ENCODE results near the gene MAP4K1.
A peak's percentile ranks its signal among the peaks of the same experiment; 100 is the strongest.
"Not testable (repeated sequence)": the region's sequence is repeated elsewhere in the genome, so short reads cannot be mapped to it uniquely, and the experiment has no call there.

Gene MAP4K1

DNA sequence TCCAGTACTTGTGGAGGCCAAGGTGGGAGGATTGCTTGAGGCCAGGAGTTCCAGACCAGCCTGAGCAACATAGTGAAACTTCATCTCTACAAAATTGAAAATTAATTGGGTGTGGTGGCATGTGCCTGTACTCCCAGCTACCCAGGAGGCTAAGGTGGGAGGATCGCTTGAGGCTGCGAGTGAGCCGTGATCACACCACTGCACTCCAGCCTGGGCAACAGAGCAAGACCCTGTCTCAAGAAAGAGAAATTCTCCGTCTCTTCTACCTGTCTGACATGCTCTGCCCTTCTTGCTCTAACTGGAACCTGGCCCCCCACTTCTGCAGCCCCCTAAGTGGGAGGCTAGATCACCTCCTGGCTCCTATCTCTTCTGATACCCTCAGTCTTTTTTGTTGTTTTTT lies 8.6 kb upstream of the MAP4K1 start:
- no peak for DNase-seq (ENCODE audit: low read depth, low spot score)

DNA sequence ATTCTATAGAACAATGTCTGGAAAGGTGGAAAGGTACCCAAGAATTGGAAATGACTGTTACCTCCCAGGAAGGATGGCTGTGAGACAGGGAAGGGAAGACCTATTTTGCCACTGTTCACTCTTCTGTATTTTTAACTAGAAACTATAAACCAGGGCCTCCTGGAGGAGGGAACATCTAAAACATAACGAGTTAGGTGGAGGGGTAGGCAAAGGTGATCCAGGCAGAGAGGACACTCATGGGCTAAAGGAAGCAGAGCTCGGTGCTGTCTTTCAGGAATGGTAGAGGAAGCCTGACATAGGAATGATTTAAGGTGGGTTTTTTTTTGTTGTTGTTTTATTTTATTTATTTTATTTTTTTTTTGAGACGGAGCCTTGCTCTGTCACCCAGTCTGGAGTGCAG lies 7.1 kb upstream of the MAP4K1 start:
- DNase-seq (ENCODE audit: low read depth, low spot score), result no peak

DNA sequence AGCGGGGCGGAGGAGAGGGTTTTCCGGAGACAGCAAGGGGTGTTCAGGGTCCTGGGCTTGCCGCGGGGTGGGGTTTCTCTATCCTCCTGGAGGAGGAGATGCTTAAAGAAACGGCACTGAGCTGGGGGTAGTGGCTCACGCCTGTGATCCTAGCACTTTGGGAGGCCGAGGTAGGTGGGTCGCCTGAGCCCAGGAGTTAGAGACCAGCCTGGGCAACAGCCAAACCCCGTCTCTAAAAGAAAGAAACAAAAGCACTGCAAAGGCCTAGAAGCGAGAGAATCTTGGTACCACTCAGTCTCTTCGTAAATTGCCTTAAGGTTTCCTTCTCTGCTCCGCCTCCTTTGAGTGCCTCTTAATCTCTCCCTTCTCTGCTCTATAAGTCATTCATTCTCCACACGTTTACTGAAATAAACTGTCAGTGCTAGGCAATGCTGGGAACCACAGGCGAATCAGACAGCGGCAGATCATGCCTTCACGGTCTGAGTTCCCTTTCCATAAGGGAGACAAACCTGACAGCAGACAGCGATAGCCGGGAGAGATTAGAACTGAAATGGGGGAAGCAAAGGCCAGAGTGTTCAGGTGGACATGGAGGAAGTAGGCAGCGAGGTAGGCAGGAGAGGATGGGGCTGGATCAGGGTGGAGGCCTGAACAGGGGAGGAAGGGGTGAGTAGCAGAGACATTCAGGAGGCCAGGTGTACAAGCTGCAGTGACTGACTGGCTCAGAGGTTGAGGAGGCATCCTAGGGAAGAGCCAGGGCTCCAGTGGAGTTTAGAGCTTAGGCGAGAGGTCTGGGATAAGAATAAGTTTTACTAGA lies 1.8 kb upstream of the MAP4K1 start:
- no peak for DNase-seq (ENCODE audit: low read depth, low spot score)

DNA sequence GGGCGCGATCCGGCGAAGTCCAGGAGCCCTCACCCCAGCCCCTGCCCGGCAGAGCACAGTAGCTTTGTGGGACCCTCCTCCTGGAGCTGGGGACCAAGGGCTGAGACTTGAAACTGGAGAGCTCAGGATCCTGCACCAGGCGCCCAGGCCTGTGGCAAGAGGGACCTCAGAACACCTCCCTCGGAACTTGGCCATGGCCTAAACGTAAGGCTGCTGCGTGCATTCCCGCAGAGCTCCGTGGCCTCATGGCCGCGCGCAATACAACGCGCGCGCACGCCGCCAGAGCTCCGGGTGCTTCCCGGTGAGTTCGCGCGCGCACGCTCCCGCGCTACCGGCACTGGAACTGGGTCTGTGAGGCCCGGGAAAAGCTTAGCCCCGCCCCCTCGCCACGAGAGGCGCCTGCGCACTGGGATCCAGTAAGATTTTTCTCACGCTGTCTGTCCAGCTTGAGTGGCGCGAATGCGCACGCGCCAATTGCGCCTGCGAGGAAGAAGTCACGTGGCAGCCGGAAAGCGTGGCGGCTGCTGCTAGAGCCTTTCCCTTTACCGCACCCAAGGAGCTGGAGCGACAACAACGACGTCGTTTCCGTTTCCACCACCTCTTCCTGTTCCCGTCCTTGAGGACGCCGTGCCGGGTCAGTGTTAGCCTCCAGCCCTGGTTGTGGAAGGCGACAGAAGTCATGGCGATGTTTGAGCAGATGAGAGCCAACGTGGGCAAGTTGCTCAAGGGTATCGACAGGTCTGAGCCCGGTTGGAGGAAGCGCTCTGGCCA lies 1.0 kb upstream of the MAP4K1 start, which contains the start of gene EIF3K:
Gene EIF3K (plus strand): TSS at position 599 of the 771 bp plus-strand sequence. CDS start 81 bp downstream, at position 680.
- DNase-seq (ENCODE audit: low read depth, low spot score), result peak; percentile 100

DNA sequence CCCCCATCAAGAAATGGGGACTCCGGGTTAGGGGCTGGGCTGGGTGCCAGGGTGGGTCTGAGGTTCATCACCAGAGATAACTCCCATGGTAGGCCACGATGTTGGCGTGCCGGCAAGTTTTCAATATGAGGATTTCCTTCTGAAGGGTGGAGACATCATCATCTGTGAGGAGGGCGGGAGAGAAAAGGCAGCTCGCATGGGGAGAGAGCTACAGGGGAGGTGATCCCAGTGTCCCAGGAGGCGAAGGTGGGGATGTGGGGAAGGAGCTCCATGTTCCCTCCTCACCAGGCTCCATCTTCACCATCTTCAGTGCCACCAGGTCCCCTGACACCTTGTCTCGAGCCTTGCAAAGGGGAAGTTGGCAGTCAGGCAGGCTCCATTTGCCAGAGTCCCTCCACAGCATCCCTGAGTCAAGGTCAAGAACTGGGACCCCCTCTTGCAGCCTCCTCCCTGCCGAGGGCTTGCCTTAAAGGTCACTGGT lies 430 bp downstream of the MAP4K1 start:
- DNase-seq (ENCODE audit: low read depth, low spot score), result no peak

DNA sequence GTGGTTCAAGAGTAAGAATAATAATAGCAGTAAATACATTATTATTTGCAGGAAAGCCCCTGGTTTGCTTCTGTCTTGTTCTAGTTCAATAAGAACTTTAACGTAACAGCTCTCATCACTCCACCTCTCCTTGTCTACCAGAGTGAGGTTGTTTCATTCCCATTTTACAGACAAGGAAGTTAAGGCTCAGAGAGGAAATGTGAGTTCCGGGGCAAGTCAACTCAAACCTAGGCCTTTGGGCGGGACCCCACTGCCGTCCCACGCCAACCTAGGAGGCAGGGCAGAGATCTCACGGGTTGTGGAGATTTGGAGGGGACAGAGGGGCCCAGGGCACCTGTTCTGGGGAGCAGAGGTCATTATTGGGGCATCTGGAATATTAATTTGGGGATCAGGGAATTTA lies 1.5 kb downstream of the MAP4K1 start:
- DNase-seq (ENCODE audit: low read depth, low spot score), result no peak

DNA sequence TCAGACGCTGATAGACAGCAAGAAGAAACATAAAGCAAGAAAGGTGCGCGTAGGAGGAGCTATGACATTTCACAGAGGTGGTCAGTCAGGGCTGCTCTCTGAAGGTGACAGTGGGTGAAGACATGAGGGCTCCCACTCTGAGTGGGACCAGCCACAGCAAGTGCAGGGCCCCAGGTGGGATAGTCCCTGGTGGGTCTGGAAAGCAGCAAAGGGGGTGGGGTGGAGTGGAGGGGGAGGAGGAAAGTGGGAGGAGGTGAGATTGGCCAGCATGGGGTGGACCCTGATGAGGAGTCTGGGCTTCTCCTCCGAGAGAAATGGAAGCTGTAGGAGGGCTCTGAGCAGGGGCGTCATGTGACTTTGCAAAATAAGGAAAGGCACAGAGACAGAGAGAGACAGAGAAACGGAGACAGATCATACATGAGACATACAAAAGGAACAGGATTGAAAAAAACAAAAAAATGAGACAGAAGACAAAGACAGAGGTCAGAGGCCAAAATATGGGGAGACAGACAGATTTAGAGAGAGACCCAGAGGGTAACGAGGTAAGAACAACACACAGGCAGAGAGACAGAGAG lies 2.7 kb downstream of the MAP4K1 start:
- DNase-seq (ENCODE audit: low read depth, low spot score), result no peak

DNA sequence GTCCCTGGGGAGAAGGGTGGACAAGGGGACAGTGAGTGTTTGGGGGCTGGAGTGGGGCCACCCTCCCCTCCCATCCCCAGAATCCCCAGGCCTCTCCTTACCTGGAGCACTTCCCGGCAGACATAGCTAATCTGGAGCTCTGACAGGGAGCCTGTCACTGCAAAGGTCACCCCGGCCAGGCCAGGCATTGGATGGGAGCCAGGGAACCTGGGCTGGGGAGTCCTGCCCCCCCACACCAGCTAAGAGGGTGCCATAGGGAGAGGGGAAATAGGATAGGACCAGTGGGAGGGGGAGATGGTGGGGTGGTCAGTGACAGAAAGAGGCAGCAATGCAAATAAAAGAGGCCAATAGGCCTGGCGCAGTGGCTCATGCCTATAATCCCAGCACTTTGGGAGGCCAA lies 3.5 kb downstream of the MAP4K1 start:
- no peak for DNase-seq (ENCODE audit: low read depth, low spot score)

DNA sequence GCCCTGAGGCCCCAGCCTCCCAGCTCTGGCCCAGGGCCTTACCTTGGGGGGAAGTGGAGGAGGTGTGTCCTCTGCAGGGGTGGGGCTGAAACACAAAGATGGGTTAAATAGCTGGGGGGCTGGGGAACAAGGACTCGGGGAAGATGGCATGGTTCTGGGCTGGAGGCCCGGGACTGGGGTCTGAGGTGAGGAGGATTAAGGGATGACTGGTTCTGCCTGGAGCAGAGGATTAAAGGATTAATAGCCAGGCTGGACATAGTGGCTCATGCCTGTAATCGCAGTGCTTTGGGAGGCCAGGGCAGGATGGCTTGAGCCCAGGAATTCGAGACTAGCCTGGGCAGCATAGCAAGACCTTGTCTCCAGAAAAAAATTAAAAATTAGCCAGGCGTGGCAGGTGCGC lies 11.6 kb downstream of the MAP4K1 start:
- no peak for DNase-seq (ENCODE audit: low read depth, low spot score)

DNA sequence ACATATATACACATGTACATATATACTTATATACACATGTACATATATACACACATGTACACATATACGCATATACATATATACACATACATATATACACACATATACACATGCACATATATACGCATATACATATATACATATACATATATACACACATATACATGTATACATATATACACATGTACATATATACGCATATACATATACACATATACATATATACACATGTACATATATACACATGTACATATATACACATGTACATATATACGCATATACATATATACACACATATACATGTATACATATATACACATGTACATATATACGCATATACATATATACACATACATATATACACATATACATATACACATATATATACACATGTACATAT lies 14.9 kb downstream of the MAP4K1 start:
- not testable (repeated sequence) for DNase-seq (ENCODE audit: low read depth, low spot score)

DNA sequence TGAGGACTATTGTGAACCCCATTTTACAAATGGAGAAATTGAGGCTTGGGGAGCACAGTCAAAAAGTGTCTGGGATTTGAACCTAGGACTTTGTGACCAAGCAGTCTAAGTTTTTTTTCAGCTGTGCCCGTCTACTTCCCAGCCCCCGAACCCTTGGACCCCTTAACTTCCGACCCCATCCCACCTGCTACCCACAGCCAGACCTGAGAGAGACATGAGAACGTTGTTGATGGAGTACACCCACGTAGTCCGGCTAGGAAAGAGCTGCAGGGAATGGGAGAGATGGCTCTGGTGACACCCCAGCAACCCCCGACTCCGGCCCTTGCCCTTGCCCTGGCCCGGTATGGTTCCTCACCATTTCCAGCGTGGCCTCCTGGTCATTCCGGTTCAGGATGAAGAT lies 18.0 kb downstream of the MAP4K1 start:
- DNase-seq (ENCODE audit: low read depth, low spot score), result no peak

DNA sequence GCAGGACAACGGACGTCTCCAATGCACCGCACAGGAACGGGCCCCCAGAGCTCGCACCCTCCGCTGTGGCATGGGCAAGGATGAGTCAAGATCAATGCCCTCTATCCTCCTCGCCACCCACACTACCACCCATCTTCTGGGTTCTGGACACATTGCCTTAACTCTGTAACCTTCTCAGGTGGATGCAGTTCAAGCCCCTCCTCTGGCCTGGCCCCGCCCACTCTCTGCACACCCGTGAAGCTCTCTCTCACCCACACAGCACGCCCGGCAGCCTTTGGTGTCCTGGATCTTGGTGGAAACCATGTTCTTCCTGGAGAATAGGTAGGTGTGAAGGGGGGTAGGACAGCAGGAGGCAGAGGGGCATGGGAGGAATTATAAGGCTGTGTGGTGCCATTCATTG lies 20.7 kb downstream of the MAP4K1 start:
- no peak for DNase-seq (ENCODE audit: low read depth, low spot score)

DNA sequence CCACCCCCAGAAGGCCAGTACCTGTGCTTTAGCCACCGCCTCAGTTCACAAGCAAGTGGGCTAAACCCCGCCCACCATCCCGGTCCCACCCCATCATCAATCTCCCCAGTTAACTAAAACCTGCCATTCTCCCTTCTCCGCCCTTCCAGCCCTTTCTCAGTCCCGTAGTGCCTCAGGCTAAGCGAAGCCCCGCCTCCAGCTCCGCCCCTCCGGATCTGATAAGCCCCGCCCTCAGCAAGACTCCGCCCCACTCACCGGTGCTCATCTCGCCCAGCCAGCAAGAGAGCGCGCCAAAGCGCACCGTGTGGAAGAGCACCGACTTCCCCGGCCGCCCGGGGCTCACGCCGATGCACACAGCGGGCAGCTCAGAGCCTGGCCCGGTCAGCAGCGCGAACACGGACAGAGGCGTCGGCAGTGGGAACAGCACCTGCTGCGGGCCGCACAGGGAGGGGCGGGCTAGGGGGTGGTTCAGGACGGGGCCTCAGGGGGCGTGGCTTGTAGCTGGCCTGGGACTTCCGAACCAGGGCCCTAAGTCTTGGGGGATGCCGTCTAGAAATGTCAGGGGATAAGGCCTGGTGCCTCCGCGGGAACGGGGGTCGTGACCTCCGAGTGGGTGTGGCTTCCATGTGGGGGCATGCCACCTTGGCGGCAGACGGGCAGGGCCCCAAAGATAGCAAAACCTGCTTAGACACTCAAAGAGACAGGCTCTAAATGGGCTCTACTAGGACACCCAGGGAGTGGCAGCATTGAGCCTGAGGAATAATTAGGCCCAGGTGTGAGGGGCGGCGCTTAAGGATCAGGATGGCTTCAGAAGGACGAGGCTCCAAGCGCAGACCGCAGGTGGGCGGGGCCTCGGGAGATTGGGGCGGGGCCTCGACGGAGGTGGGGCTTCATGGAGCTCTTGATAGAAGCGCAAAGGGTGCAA lies 21.4 kb downstream of the MAP4K1 start:
- DNase-seq (ENCODE audit: low read depth, low spot score), result peak; percentile 17

DNA sequence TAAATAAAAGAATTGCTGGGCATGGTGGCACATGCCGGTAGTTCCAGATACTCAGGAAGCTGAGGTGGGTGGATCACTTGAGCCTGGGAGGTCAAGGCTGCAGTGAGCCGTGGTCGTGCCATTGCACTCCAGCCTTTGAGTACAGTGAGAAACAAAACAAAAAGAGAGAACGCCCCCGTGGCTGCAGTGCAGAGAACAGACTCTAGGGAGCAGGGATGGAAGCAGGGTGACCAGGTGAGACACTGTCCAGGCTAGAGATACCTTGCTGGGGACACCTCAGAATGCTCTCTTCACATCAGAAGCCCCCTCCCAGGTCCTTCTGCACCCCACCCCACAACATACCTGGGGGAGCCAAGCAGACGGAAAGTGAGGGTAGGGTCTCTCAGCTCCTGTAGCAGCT lies 24.8 kb downstream of the MAP4K1 start:
- DNase-seq (ENCODE audit: low read depth, low spot score), result no peak

DNA sequence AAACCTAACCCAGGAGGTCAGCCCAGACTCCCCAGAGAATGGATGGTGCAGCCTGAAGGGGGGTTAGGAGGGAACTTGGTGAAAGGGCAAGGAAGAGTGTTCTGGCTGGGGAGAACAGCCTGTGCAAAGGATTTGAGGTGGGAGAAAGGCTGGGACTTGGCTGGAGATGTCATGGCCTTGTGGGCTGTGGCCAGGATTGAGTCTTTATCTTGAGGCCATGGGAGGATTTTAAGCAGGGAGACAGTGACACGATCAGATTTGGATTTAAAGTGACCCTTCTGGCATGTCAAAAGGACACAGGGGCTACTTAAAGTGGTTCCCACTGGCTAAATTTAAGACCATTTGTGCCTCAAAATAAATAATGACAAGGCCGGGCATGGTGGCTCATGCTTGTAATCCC lies 29.7 kb downstream of the MAP4K1 start:
- no peak for DNase-seq (ENCODE audit: low read depth, low spot score)

DNA sequence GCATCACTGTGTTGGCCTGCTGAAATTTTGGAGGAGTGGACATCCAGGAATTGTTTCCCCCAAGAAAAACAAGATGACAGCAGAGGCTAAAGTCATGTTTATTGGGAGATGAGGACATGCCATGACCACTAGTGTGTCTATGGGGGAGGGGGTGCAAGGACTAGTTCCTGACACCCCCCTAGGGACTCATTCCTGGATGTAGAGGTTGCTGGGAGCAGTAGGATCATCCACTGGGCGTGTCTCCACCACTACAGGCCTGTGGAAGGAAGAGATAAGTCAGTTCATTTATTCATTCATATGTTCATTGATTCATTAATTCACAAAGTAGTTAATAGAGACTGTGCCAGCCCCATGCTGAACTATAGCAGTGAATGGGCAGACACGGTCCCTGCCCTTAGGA lies 30.2 kb downstream of the MAP4K1 start:
- DNase-seq (ENCODE audit: low read depth, low spot score), result no peak

DNA sequence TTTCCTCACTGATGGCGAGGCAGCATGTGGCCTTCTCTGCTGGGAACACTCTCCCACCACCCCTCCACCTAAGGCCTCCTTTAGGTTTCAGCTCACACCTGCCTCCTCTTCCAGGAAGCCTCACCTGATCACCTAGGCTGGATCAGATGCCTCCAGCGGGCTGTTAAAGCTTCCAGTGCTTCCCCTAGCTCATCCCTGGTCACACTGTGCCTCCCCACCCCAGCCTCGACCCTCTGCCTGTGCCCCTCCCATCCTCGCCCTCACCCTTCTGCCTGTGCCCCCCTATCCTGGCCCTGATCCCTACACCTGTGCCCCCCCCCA lies 33.8 kb downstream of the MAP4K1 start:
- DNase-seq (ENCODE audit: low read depth, low spot score), result no peak

DNA sequence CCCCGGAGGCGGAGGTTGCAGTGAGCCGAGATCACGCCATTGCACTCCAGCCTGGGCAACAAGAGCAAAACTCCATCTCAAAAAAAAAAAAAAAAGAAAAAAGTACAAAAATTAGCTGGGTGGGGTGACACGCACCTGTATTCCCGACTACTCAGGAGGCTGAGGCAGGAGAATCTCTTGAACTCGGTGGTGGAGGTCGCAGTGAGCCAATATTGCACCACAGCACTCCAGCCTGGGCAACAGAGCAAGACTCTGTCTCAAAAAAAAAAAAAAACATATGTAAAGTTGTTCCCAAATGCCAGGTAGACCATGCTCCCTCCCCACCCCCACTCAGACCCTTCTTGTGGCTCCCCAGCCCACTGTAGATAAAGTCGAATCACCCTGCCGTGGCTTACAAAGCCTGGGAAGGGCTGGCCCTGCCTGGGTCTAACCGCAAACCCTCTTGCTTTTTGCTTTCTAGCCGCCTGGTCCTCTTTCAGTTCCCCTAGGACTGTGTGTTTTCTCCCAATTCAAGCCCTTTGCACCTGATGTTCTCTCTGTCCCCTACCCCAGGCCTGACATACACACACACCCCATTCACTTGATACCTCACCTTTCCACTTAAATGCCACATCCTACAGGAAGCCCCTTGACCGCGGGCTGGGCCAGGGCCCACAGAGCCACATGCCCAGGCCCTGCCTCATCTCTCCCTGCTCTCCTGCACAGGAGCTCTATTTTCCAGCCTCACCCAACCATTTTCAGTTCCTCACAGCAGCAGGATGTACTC lies 34.4 kb downstream of the MAP4K1 start:
- DNase-seq (ENCODE audit: low read depth, low spot score), result no peak

DNA sequence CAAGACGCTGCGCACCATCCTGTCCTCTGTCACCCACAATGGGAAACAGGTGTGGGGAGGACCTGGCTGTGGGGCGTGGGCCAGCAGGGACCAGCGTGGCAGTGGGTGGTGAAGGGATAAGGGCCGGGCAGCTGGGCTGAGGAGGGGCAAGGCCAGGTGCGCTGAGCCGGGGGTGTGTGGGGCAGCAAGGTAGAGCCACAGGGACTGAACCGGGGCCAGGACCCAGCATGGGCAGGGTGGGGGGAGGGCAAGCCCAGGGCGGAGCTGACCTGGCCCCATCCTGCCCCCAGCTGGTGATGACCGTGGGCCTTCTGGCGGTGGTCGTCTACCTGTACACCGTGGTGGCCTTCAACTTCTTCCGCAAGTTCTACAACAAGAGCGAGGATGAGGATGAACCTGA lies 37.7 kb downstream of the MAP4K1 start:
- DNase-seq (ENCODE audit: low read depth, low spot score), result no peak

DNA sequence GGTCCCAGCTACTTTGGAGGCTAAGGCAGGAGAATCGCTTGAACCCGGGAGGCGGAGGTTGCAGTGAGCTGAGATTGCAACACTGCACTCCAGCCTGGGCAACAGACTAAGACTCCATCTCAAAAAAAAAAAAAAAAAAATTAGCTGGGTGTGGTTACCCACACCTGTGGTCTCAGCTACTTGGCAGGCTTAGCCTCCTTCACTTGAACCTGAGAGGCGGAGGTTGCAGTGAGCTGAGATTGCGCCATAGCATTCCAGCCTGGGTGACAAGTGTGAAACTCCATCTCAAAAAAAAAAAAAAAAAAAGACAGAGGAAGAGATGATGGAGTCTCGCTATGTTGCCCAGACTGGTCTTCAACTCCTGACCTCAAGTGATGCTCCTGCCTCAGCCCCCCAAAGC lies 38.4 kb downstream of the MAP4K1 start:
- not testable (repeated sequence) for DNase-seq (ENCODE audit: low read depth, low spot score)

DNA sequence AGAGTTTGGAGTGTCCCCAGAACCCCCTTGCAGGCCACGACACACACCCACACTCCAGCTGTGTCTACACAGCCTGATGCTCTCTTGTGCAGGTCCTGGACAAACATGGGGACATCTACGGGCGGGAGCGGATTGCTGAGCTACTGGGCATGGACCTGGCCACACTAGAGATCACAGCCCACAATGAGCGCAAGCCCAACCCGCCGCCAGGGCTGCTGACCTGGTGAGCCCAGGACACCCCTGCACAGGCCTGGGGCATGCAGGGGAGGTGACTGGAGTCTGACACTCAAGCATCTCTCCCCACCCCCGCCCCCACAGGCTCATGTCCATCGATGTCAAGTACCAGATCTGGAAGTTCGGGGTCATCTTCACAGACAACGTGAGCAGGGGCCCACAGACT lies 39.9 kb downstream of the MAP4K1 start:
- no peak for DNase-seq (ENCODE audit: low read depth, low spot score)

Measured in astrocyte of the hippocampus (primary cell).